Sigmoid colon (tissue), 4 donors: ENCODE data around the gene ZAP70.

Experiments used
- CTCF ChIP-seq, 4 experiments: fragments of 450-650 bp in 3 of 4; fragments of 200-600 bp in 1 of 4; IDR thresholded peaks; one replicate each; pipeline ENCODE4 v1.5.1; 2016 to 2019; ENCODE audit warnings: antibody characterized with exemption in 4 of 4, mild to moderate bottlenecking in 3 of 4, moderate library complexity in 2 of 4
- EP300 ChIP-seq, 4 donors: sonication (generic); formaldehyde crosslinking; IDR thresholded peaks; one replicate each; pipeline ENCODE4 v1.6.1; 2017; ENCODE audit warnings: antibody characterized with exemption in 4 of 4
- POLR2A ChIP-seq, 2 donors: fragments of 450-650 bp; IDR thresholded peaks; one replicate each; pipeline ENCODE4 v1.6.1; 2016; ENCODE audit warnings: antibody characterized with exemption in 2 of 2, mild to moderate bottlenecking in 2 of 2, moderate library complexity in 2 of 2

GRCh38 chr2:97701851-97702465 lies 11.4 kb upstream of the ZAP70 start:
- TF ChIP-seq CTCF (IDR thresholded peaks at IDR 0.05) (no peak), EP300 (IDR thresholded peaks at IDR 0.05) (no peak), POLR2A (IDR thresholded peaks at IDR 0.05) (no peak)
